Activated CD4-positive, alpha-beta T cell treated with anti-CD3 and anti-CD28 coated beads, Interleukin-2, amount 50 U/mL, for 24 hours (primary cell): ENCODE results near the gene EIF2AK3.
"Not testable (repeated sequence)": the region's sequence is repeated elsewhere in the genome, so short reads cannot be mapped to it uniquely, and the experiment has no call there.

Source experiments
- DNase-seq, 2 donors: peaks; one replicate each; pipeline ENCODE4 v3.0.0-alpha.2; 2020; ENCODE audit warnings: low read depth in 1 of 2, low spot score in 1 of 2

Gene EIF2AK3

DNA sequence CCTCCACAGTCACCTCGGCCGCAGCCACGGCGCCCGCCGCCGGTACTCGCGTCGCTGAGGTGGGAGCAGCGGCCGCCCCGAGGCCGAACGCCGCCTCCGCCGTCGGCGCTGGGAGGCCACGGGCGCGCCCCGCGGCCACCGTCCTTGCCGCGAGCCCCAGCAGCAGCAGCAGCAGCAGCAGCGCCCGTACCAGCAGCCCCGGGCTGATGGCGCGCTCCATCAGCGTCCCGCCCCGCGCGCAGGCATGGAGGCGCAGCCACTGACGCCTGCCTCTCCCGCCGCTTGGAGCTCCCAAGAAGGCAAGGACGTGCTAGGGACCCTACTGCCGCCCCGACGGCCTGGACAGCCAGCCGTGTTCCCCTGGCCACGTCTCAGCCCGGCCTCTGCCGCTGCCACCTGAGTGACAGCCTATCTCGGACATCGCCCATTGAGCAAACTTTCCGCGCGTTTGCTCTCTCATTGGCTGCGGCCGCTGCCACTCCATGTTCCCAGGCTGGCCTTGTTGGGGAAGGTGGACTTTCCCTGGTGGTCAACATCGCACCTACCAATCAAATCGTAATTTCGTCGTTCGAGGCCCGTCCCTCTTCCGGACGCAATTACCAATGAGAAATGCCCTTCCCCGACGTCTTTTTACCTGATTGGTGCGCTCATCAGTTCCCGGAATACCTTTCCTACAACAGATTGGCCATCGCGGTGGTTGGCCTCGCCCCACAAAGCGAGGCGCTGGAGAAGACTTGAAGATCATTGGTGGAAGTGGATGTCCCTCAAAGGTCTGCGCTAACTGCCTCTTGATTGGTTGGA lies at the start of gene EIF2AK3:
EIF2AK3 (minus strand) TSS at position 410 of the 801 bp plus-strand sequence; CDS start at position 220, 190 bp downstream.
- DNase-seq: peak; percentile 78 to 96

DNA sequence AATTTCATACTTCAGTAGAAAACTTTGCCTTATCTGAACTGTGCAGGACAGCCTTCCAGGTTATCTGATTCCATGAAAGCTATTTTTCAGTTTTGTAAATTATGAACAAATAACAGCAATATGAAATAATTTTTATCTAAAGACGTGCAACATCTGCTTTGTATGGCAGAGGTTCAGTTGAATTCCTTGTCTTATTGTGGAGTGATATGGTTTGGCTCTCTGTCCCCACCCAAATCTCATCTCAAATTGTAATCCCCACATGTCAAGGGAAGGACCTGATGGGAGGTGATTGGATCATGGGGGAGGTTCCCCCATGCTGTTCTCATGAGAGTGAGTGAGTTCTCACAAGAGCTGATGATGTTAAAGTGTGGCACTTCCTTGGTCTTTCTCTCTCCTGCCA lies 46.1 kb upstream of the EIF2AK3 start:
- no peak for DNase-seq

DNA sequence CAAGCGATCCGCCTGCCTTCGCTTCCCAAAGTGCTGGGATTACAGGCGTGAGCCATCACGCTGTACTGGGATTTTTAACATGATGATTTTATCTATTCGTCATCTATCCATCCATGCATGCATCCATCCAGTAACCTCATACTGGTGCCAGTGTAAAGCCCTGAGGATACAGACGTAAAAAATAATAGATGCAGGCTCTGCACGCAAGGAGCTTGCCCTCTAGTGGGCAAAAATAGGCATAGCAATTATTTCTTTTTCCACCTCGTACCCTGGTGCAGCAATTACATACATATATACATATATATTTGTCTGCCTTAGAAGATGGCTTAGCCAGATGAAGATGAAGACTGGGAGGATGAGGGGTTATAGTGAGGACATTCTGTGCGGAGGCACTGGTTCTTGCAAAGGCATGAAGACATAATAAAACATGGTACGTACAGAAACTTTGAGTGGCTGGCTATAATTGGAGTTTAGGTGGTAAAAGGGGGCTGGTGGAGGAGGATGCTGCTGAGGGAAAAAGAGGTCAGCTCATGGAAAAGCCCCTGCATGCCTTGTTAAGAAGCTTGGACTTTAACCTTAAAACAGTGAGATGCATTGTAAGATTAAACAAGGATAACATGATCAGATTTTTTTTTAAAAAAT lies 44.6 kb upstream of the EIF2AK3 start:
- DNase-seq: peak in 1 of 2 donors; percentile 17

- DNase-seq: no peak
Observed at GRCh38 chr2:88669482-88670214, 42.4 kb upstream of the EIF2AK3 start.

GRCh38 chr2:88668862-88669261 lies 41.6 kb upstream of the EIF2AK3 start:
- no peak for DNase-seq

GRCh38 chr2:88667219-88667618 lies 40.0 kb upstream of the EIF2AK3 start:
- no peak for DNase-seq

GRCh38 chr2:88666576-88666975 lies 39.3 kb upstream of the EIF2AK3 start:
- DNase-seq: no peak

DNA sequence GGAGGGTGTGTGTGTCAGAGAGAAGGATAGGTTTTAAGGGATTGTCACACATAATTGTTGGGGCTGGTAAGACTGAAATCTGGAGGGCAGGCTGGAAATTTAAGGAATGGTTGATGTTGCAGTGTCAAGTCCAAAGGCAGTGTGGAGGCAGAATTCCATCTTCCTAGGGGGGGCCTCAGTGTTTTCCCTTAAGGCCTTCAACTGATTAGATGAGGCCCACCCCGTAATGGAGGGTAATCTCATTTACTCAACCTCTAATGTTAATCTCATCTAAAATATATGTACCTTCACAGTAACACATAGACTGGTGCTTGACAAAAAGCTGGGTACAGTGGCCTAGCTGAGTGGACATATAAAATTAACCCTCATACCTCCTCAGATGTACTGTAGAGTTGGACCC lies 33.4 kb upstream of the EIF2AK3 start:
- DNase-seq: no peak

DNA sequence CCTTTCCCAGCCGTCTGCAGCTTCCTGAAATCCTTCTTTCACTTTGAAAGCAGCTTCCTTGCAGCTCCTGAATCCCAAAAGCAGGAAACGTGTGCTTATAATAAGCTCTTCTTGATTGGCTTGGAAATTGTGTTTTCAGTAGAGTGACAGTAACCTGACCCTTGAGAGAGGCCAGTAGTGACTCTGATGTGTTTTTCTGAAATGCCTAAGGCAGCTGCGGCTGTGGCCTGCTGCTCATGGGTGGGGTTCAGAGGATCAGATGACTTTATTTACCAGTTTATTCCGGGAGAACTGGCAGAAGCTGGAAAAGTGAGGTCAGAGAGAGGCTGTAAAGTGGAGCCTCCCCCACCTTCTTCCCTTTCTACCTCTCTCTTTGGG lies 32.3 kb upstream of the EIF2AK3 start:
- no peak for DNase-seq

GRCh38 chr2:88658881-88659537 lies 31.7 kb upstream of the EIF2AK3 start:
- no peak for DNase-seq

DNA sequence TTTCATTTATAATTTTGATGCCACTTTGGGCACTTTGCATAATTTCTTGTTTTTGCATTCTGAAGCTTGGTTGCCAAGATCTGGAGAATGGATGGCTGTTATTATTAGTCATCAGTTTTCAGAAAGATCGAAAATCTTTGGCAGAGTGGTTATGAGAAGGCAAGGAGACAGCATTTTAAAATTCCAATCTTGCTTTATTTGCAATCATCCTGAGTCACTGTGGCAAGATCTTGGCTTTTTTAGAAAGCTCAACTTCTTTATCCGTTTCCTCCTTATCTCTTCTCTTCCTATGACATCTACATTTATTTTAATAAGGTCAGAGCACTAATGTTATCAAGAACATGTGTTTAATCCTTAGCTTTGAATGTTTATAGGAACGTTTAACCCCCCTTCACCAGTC lies 31.1 kb upstream of the EIF2AK3 start:
- DNase-seq: no peak

DNA sequence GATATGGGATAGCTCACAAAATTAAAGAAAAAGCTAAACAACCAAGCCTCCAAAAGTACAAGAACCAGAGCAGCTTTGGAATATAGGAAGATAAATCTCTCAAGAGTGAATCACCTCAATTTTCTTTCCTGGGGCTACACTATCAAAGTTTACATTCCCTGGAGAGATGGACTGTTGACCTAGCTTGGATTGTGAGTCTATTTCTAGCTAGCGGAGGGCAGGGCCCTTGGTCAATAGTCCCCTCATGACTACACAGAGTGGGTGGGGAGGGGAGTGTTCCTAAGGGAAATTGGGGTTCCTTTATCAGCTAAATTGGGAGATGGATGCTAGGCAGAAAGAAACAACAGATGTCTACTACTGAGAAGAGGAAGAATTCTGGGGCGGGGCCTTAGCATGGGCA lies 29.9 kb upstream of the EIF2AK3 start:
- DNase-seq: no peak

DNA sequence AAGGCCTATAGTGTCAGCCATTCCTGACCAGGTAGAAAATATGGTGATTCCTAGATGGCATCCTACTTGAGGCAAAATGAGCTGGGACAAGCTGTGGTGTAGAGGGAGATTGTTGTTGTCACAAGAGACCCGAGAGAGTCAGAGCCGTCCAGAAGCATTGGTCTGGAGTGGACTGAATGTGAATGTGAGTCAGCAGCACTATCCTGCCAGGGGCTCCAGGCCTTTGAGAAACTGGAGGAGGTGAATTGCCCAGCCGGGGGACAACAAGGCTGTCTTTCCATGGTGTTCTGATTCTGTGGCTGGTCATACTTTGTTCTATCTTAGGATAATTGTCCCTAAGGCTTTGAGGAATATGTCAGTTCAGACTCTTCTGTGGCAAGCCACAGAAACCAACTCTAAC lies 29.4 kb upstream of the EIF2AK3 start:
- DNase-seq: no peak

DNA sequence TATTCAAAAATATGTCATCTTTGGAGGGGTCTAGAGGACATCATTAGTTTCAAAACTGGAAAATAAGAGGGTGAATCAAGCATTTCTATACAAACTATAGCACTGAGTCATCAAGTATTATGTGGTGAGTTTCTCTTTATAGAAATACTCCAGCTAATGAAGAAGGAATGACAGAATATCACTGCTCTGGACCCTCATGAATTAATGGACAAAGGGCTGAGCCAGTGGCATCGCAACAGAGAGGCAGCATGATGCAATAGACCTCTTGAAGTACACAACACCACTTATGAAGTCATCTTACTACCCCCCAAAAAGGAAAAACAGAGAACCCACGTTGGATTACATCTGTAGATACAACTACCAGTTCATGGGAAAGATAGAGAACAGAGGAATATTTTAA lies 27.4 kb upstream of the EIF2AK3 start:
- no peak for DNase-seq

DNA sequence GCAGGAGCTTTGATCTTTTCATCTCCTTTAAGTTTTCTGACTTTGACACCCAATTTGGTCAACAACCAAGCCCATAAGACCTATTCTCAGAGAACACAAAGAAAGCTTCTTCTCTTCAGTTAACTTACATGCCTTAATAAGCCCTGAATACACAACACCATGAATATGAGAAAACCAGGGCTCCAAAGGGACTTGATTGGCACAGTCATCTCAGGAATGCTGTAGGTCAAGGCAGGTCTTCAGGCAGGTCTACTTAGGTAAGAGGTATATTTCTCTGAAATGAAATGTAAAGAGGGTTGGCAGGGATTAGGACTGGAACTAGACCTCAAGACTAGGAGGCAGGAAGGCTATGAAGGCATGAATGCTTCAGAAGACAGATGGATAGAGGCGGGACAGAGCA lies 24.4 kb upstream of the EIF2AK3 start:
- DNase-seq: no peak

DNA sequence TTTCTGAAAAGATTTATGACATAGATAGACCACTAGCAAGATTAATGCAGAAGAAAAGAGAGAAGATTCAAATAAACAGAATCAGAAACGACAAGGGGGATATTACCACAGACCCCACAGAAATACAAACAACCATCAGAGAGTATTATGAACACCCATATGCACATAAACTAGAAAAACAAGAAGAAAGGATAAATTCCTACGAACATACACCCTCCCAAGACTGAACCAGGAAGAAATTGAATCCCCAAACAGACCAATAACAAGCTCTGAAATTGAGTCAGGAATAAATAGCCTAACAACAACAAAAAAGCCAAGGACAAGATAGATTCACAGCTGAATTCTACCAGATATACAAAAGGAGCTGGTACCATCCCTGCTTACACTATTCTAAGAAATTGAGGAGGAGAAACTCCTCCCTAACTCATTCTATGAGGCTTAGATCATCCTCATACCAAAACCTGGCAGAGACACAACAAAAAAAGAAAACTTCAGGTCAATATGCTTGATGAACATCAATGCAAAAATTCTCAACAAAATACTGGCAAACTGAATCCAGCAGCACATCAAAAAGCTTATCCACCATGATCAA lies 18.1 kb upstream of the EIF2AK3 start:
- not testable (repeated sequence) for DNase-seq

- DNase-seq: no peak
Observed at GRCh38 chr2:88642278-88642677, 15.0 kb upstream of the EIF2AK3 start.

GRCh38 chr2:88641330-88641729 lies 14.1 kb upstream of the EIF2AK3 start:
- DNase-seq: no peak

GRCh38 chr2:88639865-88640264 lies 12.6 kb upstream of the EIF2AK3 start:
- no peak for DNase-seq

- peak in 1 of 2 donors; percentile 36 for DNase-seq
Observed at GRCh38 chr2:88638743-88639142, 11.5 kb upstream of the EIF2AK3 start.

DNA sequence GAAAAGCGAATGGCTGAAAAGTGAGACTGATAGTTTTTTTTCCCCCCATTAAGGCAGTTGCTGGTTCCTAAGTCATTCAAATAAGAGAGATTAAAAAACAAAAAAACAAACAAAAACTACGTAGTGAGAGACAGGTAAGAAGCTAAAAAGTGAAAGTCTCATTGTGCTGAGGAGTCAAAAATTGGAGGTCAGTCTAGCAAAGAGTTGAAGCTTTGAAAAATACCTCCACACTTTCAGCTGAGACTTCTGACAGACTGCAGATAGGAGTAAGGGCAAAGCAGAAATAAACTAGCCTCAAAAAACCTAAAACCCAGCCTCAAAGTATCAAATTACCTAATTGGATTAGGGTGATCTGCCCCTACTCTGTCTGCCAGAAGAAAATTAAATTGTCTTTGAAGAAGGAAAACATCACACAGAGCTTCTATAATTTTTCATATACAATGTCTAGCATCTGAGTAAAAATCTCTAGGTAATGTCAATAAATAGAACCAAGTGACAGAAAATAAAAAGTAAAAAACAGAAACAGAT lies 10.9 kb upstream of the EIF2AK3 start:
- DNase-seq: no peak
